Measurements from ENCODE around the gene ADAMTSL1.

ADAMTSL1 gene

DNA sequence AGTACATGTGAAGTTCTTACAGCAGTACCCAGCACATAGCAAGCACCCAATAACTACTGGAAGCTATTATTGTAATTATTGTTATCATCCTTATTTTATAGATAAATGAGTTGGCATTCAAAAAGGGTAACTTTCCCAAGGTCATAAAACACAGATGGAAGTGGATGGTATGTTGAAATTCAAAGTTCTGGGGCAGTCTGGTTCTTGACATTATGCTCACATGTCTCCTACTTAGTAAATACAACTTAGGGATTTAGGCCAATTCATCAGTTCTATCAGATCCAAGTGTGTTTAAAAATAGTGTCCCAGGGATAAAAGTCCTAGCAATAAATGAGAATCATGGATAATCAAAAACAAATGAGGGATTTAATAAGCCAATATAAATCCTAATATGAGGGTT, 265.2 kb downstream of the ADAMTSL1 start:
- no peak for DNase-seq (ENCODE audit: low read depth)

DNA sequence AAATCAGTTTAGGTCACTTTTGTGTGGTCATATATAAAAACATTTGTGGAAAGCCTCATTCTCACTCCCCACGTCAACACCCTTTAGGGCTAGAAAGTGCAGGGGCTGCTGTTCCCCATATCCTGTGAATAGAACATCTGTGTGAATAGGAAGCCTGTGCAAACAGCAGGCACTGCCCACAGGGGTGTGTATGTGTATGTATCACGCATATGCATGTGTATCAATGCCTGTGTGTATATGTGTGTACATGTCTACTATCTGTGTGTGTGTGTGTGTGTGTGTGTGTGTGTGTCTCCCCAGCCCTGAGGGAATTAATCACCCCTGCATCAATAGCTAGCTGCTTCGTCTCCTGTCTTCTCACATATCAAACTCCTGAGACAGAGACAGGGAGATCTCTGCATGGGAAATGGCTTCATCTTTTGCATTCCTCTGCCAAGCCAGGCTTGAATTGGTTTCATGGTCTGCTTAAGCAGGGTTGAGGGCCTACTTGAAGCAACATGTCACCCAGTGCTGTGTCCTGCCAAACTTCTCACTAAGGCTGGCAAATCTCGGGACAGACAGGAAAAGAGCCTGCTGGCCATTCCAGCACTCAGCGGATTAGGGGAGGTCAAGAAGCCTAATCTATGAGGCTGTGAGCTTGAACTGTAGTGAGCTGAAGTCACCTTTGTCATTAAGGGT, 265.8 kb downstream of the ADAMTSL1 start:
- DNase-seq (ENCODE audit: low read depth) = no peak

DNA sequence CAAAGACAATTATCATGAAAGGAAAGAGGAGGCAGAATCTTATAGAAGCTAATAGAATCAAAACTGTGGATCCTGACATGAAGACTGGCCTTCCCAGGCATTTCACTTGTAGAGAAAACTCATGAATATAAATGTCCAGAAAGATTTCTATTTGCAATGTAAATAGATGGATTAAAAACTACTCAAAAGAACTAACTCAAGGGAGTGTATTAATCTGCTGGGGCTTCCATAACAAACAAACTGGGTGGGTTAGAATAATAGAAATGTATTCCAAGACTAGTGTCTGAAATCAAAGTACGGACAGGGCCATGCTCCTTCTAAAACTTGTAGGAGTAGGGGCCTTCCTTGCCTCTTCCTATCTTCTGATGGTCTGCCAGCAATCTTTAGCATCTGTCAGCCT, 267.4 kb downstream of the ADAMTSL1 start:
- DNase-seq (ENCODE audit: low read depth) = no peak

DNA sequence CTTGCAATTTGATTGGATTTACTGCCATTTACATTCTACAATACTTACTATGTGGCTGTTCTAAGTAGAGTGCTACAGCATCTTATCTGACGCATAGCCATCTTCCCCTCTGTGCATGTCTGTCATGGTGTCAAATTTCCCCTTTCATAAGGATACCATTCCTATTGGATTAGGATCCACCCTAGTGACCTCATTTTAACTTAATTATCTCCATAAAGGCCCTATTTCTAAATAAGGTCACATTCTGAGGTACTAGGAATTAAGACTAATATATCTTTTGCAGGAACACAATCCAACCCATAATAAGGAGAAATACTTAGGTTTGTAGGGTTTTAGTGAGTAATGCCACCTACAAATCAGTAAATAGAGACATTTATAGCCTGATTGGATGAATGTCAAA, 268.0 kb downstream of the ADAMTSL1 start:
- DNase-seq (ENCODE audit: low read depth) = no peak

DNA sequence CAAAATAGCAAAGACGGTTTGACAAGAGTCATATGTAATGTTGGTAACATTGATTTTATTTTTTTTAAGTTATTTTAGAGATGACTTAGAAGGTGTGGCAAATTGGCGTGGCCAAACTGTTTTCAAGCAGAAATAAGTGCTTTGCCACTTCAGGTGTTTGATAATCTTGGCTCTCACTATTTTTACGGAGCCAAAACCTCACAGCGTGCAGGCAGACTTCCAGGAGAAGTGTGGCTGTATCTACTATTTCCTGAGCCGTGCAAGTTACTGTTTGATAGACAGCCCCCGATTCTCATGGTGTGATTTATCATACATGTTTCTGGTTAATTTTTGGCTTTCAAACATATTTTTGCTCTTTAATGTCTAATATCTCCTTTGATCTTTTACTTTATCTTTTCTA, 269.5 kb downstream of the ADAMTSL1 start:
- DNase-seq (ENCODE audit: low read depth) = no peak

DNA sequence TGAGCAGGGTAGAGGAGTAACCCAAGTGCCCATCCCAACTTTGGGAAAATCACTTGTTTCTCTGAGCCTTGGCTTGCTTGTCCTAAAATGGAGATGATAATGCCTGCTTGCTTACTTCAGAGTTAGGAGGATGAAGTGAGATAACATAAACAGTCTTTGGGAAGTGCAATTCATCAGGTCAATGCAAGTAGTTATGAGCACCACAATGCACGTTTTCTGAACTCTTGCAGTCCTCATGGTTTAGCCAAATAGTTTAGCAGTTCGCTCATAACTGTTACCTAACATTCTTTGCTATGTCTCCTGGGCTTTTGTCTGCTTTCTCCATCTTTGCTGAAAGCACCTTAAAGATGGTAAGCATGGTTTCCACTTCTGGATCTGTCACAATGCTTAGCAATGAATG, 270.0 kb downstream of the ADAMTSL1 start:
- DNase-seq (ENCODE audit: low read depth) = no peak

DNA sequence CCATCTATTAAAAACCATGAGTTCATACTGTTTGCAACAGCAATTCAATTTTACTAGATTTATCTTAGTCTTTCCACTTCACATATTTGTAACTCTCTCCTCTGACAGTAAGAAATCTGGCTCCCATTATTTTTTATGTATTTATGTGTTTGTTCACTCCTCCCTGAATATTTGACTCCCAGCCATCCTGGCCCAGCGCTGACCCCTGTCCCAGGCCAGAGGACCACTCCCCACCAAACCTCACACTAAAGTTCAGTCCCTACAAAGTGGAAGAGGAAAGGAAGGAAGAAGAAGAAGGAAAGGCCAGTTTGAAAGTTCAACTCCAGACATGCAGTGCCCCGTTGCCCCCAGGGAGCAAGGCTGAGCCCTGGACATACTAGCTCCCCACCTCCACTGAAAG, 271.8 kb downstream of the ADAMTSL1 start:
- no peak for DNase-seq (ENCODE audit: low read depth)

DNA sequence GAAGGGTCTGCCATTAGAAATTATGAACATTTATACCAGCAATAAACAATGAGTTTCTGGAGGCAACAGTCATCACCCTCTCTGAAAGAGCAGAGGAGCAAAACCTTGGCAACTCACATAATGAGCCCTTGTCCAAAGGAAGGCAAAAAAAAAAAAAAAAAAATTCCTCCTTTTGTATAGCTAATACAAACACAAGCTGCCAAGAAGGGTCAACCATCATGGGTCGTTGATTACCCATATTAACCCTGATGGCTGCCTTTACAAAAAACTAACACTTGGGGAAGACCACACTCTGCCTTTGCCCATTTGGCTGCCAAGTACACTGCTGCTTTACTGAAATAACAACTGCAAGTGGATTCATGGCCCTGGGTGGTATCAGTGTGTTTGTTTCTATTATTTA, 272.7 kb downstream of the ADAMTSL1 start:
- DNase-seq (ENCODE audit: low read depth) = no peak

DNA sequence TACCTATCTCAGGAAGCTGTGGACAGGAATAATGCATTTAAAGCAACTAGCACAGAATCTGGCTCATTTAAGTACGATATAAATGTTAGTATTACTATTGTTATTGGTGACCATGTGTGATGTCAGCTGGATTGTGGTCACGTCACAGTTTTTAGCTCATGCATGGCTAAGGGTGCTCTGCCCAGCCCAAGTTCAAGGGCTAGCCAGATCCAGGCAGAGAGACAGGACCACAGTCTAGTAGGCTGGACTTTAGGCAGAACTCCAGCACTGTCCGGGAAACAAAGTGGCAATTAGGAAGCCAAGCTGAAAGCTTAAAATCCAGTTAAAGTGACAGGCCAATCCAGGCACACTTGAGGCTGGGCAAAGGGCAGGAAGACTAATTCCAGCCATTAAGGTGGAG, 273.6 kb downstream of the ADAMTSL1 start:
- no peak for DNase-seq (ENCODE audit: low read depth)

DNA sequence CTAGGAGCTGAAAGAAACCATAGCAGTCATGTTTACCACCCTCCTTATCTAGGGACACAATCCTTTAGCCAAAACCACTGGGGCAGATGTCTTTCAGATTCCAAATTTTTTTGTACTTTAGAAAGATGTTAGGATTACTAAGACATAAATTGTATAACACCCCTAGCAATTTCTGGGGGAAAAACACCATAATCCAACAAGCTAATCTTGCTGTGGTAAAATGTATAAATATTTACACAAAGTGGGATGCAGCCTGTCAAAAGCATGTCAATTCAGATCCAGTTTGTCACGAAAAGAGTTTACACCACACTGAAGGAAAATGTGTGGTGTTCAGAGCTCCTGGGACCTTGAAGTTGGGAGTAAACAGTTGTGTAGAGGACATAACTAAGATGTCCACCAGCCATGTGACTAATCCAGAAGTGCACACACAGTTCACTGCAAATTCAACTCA, 274.3 kb downstream of the ADAMTSL1 start:
- no peak for DNase-seq (ENCODE audit: low read depth)

DNA sequence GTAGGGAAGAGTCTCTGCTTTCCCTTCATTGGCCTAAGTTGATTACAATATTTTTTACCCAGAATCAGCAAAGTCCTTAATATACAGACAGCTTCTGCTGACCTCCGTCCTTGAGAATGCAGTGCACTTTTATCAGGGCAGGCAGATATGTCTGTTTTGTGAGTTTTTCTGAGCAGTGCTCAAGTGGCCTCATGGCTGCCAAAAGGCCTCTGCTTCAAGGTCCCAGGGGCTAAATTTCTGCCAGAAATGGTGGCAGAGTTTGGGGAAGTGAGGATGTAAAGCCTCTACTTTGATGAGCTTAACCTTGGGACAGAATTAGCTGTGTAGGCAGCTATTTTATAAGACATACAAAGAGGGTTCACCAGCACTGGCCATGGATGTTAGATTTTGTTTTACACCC, 275.8 kb downstream of the ADAMTSL1 start:
- no peak for DNase-seq (ENCODE audit: low read depth)

DNA sequence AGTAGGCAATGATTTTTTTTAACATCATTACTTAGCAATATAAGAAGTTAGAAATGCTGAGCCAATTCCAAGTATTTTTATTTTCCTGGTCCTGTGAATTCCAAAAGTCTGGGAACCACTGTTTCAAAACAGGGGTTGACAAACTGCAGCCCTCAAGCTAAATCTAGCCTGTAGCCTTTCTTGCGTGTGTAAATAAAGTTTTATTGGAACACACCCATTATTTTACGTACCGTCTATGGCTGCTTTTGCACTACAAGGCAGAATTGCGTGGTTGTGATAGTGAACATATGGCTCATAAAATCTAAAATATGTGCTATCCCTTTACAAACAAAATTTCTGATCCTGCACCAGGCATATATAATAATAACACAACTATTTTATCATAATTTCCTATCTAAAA, 280.0 kb downstream of the ADAMTSL1 start:
- DNase-seq (ENCODE audit: low read depth) = no peak

DNA sequence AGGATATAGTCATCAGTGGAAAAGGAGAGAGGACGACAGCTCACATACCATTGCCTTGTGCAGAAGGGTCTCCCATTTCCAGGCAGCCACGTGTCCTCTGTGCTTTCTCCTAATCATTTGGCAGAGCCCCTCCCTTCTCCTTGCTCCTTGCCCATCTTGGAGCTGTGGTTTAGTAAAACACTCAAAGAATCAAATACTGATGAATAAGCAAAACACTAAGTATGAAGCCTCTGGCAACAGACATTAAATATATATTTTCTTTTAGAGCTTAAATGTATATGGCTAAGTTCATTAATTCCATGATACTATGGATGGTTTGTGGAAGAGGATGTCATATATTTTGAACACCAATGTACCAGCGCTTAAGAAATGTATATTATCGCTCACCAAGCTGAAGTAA, 280.6 kb downstream of the ADAMTSL1 start:
- DNase-seq (ENCODE audit: low read depth) = no peak

DNA sequence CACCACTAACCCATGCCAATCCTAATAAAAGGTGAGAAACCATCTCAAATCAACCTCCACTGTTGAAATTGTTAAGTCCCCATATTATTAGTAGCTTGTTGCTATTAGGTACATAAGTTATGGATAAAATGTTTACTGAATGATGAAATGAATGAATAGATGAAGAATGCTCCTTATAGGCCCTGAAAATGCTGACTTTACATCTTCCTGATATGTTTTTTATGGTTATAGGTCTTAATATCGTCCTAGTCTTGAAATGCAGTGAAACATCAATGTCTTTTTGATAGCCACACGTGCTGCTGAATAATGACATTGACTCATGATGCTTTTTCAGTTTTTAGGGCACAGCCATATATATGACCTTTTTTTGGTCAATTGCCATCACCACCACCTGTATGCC, 281.3 kb downstream of the ADAMTSL1 start:
- DNase-seq (ENCODE audit: low read depth) = no peak

DNA sequence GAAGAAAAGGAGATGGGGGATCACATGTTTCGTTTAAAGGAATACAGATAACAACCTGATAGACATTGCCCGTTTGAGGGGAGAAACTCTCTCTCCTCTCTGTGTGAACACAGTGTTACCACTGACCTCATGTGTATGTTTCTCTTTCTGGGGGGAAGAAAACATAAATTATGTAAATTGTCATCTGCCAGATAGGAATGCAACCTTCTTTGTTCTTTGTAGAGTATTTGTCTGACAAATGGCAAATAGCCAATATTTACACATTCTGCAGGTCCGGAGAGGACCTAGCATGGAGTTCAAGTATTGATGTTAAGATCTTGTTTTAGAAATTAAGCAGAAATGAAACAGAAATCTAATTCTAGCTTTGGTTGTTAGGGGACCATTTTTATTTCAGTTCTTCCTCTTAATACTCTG, 282.8 kb downstream of the ADAMTSL1 start:
- DNase-seq (ENCODE audit: low read depth) = no peak

DNA sequence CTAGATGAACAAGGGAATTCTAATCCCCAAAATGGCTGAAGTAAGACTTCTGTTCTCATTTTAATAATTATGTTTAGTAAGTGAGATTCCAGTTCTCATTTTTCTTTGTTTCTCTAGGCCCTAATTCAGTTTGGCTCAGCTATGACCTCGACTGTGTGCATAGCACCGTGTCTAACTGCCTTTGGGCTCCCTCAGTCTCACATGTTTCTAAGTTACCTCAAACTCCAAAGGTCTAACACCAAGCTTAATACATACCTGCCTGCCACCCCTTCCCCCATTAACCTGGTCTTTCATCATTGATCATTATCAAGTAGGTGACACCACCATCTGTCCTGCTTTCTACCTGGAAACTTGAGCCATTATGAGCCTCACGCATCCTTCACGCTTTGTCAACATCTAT, 285.9 kb downstream of the ADAMTSL1 start:
- DNase-seq (ENCODE audit: low read depth) = no peak

DNA sequence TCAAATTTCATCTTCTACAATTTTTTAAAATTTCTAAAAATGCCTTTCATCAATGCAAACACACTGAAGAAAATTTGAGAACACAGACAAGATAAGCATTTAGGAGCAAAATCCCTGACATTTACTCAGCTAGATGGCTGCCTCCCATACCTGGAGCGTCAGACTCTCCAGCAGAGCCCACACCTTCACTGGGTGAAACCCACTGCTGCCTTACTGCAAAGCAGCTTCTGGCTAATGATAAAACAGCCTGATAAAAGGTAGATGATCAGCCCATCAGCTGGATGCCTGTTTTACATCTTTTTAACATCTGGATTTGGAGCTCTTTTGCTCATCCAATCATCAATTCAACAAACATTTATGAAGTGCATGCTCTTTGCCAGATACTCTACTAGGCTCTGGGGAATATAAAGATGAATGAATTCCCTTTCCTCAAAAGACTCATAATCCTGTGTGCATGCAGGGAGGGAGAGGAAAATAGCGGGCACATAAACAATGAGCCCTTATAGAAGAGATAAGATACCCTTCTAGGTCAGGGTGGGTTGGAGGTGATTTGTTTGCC, 287.9 kb downstream of the ADAMTSL1 start:
- DNase-seq (ENCODE audit: low read depth) = no peak

DNA sequence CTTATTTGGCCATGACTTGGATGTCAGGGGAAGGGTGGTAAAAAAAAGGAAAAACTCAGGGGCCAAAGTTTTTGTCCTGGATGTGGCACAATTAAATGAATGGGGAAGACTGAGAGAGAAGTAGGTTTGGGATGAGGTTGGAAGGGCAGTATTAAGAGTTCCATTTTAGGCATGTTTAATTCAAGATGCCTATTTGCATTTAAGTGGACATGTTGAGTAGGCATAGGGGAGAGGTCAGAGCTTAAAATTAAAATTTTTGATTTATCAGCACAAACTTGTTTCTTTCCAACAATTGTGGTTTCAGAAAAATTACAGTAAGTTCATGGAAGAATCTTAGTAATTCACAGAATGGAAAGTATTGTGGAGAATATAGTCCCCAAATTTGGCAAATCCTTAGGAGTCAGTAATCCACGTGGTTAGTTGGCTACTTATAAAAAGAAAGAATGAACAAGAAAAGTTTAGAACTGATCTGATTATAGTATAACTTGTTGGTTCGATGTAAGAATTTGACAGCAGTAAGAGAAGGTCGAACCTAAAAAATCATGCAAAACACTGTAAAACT, 293.1 kb downstream of the ADAMTSL1 start:
- no peak for DNase-seq (ENCODE audit: low read depth)

DNA sequence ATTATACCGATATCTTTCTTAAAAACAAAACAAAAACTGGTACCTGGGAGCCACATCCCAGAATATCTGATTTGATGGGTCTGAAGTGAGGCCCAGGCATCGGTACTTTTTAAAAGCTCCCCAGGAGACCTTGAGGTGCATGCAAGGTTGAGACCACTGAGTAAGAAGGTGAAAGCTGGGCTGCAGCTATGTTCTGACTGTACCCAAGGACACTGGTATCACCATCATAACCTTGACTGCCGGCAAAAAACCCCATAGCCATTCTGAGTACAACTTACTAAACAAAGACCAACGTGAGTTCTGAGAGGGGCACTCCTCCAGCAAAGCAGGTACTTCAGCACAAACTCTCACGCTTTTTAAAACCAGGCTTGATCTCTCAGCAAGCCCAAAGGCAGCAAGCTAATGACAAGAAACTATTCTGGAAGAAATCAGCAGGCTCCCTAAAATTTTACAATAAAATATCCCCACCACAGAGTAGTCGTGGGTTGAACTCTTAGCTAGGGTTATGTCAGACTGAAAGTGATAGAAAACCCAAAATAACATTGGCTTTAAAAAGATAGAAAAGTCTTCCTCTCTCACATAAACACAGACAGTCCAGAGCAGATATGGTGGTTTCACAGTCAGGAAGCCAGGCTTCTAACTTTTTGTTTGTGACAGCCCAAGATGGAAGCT, 295.1 kb downstream of the ADAMTSL1 start:
- no peak for DNase-seq (ENCODE audit: low read depth)

DNA sequence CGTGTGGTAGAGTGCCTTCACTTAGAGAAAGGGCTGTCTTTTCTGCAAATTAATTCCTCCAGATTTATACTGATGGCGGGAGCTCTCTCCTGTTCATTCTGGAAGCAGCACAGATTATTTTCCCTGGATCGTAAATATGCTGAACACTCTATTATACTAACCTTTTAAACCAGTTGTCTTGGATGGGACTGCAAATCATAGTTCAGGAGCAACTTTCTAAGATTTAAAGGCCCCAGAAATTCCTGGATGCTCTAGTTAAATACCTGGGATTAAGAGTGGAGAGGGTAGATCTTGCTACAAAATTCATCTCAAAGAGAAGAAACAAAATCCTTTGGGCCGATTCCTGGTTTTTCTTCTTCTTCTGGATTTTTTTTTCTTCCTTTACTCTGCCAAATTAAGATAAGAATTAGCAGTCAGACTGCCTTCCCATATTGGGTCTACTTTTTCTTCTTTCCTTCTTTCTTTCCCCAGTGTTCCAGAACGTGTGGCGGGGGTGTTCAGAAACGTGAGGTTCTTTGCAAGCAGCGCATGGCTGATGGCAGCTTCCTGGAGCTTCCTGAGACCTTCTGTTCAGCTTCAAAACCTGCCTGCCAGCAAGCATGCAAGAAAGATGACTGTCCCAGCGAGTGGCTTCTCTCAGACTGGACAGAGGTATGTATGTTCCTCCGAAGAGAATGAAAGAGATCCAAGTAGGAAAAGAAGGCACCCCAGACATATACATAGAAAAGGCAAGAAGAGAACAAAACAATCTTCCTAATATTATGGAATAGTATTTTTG, 296.4 kb downstream of the ADAMTSL1 start:
- DNase-seq (ENCODE audit: low read depth) = no peak

DNA sequence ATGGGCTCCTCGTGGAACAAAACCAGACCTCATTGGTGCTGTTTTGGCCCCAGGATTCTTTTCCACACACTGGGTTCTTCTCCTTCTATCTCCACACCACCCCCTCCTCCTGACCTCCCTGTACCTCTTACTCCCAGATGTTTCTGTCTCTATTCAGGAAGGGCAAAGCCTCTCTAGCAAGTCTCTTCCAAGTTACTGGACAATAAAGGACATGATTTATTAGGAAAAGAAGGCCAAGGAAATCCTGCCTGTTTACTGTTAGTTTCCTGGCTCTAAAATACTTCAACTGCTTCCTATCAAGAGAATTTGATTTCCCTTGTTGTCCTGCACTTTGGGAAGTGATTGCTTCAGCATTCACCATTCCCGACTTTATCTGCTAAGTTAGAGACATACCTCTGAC, 297.1 kb downstream of the ADAMTSL1 start:
- no peak for DNase-seq (ENCODE audit: low read depth)

DNA sequence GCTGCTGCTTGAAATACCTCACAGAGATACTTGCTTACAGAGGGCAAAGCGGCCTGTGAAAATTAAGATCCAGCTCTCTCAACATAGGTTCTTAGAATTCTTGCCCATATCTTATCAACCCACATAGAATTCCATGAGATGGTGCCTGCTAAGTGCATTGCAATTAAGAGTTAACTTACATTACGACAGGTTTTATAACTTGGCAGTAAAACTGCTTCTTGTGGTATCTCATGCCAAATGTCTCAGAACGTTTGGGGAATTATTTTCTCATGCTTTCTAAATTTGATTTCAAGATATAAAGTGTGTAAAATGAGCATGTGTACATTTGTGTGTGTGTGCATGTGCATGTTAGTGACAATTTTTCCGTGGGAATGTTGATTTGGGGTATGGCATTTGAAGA, 297.8 kb downstream of the ADAMTSL1 start:
- DNase-seq (ENCODE audit: low read depth) = no peak

DNA sequence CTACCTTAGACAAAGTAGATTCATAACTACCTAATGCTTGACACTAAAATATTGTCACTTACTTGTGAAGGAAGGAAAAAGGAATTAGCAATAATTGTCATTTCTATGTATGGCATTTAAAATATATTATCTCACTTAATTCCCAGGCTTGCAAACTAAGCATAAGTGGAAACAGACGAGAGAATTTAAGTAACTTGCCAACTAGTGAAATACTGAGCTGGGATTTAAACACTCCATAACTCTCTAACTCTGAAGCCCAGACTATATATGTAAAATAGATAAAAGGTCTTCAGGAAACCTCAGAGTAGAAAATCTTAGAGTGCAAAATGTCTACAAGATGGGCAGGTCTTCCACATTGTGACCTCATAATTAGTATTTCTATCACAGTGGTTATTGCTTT, 301.3 kb downstream of the ADAMTSL1 start:
- DNase-seq (ENCODE audit: low read depth) = no peak
